Lower lobe of right lung (tissue), 2 donors: Measurements from ENCODE around the gene UBE2R2. TPM values are rescaled to one million over a fixed set of nuclear protein-coding genes. Genes with fewer than 3 reads are reported as not detected.
"Not testable (repeated sequence)": the region's sequence is repeated elsewhere in the genome, so short reads cannot be mapped to it uniquely, and the experiment has no call there.

ENCODE experiments used
- ATAC-seq, 2 donors: fragments of 200-7000 bp; cut with Tn5 transposase; one replicate each; pipeline ENCODE4 v1.9.1; 2020 to 2022; ENCODE audit warnings: mild to moderate bottlenecking in 2 of 2, moderate library complexity in 2 of 2
- DNase-seq: peaks from one replicate; pipeline ENCODE4 v3.0.0-alpha.2; 2020
- H3K27ac ChIP-seq: fragments of 200-600 bp; one replicate; pipeline ENCODE4 v1.8.0; 2022
- H3K27me3 ChIP-seq: fragments of 200-600 bp; one replicate; pipeline ENCODE4 v1.8.0; 2022; ENCODE audit warnings: low read depth
- H3K36me3 ChIP-seq: fragments of 200-600 bp; one replicate; pipeline ENCODE4 v1.8.0; 2022; ENCODE audit warnings: mild to moderate bottlenecking
- H3K4me1 ChIP-seq: fragments of 200-600 bp; one replicate; pipeline ENCODE4 v1.8.0; 2022
- H3K4me3 ChIP-seq: fragments of 200-600 bp; one replicate; pipeline ENCODE4 v1.8.0; 2022; ENCODE audit warnings: mild to moderate bottlenecking
- H3K9me3 ChIP-seq: fragments of 200-600 bp; one replicate; pipeline ENCODE4 v1.8.0; 2022
- CTCF ChIP-seq: fragments of 200-600 bp; IDR thresholded peaks from one replicate; pipeline ENCODE4 v1.8.0; 2022; ENCODE audit warnings: antibody characterized with exemption, mild to moderate bottlenecking
- intact Hi-C: fragments of 100-400 bp; cut with DNase I; formaldehyde crosslinking; loops from one replicate; pipeline ENCODE4 v1.11.0; 2022
- total RNA-seq: library from RNA; stranded (reverse); fragmentation: NEBNext Ultra II Directional; extraction: Animal tissue kit (Norgen Biotek cat#: 25700); gene quantifications from one replicate; pipeline ENCODE4 v1.2.1, GENCODE V29; 2021
- donor health status: DM: no; HTN: yes; CAD: no; lungs with severe emphysema.

The UBE2R2 gene
- total RNA-seq, 1 donor from 2014 or later = 39.8 TPM

DNA sequence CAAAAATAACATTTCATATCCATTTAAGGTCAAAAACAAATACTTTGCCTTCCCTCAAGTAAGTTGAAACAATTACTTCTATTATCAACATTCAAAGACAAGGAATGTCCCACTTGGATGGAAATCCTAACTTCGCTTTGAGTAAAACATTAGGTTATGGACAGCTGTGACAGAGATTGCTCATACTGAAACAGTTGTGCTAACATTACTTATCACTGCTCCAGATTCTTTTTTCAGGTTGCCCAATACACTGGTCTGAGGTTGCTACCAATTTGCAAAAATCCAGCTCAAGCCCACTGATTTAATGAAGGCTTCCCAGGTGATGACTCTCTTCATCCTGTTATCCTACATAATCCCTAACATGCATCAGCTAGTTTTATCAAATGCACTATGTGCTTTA is 133.4 kb downstream of the UBE2R2 start:
- no peaks in the 10 kb centered on the region for H3K27me3 ChIP-seq
- H3K4me3 ChIP-seq = no peak overlapping the region
- intact Hi-C loops = no loop called here
- H3K4me1 ChIP-seq = no peaks in the 10 kb centered on the region
- H3K36me3 ChIP-seq = peaks cover 74% of the 10 kb centered on the region
- H3K9me3 ChIP-seq = no peaks in the 10 kb centered on the region
- H3K27ac ChIP-seq = no peak overlapping the region
- TF ChIP-seq CTCF = no peak
- no peak for DNase-seq
- no peak for ATAC-seq

GRCh38 chr9:33952066-33952465 is 135.1 kb downstream of the UBE2R2 start:
- no peak overlapping the region for H3K27ac ChIP-seq
- ATAC-seq (no peak), DNase-seq (no peak)
- no peak overlapping the region for H3K4me3 ChIP-seq
- no peaks in the 10 kb centered on the region for H3K4me1 ChIP-seq
- no peaks in the 10 kb centered on the region for H3K27me3 ChIP-seq
- intact Hi-C loops = no loop called here
- no peak for TF ChIP-seq CTCF
- H3K9me3 ChIP-seq = no peaks in the 10 kb centered on the region
- peaks cover 74% of the 10 kb centered on the region for H3K36me3 ChIP-seq

GRCh38 chr9:33956544-33956943 is 139.6 kb downstream of the UBE2R2 start:
- no peaks in the 10 kb centered on the region for H3K27me3 ChIP-seq
- no peak for TF ChIP-seq CTCF
- ATAC-seq (no peak), DNase-seq (no peak)
- no peaks in the 10 kb centered on the region for H3K9me3 ChIP-seq
- no peaks in the 10 kb centered on the region for H3K4me1 ChIP-seq
- H3K36me3 ChIP-seq = peaks cover 74% of the 10 kb centered on the region
- H3K27ac ChIP-seq = no peak overlapping the region
- intact Hi-C loops = no loop called here
- H3K4me3 ChIP-seq = no peak overlapping the region

DNA sequence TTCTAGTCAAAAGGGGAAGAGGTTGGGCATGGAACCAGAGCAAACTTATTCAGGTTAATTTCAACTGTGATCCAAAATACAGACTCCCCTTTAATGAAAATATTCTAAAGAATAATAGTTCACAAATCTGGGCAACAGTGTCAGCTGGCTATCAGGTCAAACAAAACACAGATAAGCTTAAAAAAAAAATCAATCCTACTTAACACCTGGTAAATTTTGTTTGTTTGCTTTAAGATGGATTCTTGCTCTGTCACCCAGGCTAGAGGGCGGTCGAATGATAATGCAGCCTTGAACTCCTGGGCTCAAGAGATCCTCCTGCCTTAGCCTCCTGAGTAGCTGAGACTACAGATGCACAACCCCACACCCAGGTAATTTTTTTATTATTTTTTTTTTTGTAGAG is 142.8 kb downstream of the UBE2R2 start:
- TF ChIP-seq CTCF = no peak
- peaks cover 57% of the 10 kb centered on the region for H3K36me3 ChIP-seq
- no peaks in the 10 kb centered on the region for H3K9me3 ChIP-seq
- no peaks in the 10 kb centered on the region for H3K4me1 ChIP-seq
- DNase-seq (no peak), ATAC-seq (no peak)
- no peak overlapping the region for H3K4me3 ChIP-seq
- intact Hi-C loops = no loop called here
- H3K27me3 ChIP-seq = no peaks in the 10 kb centered on the region
- no peak overlapping the region for H3K27ac ChIP-seq

DNA sequence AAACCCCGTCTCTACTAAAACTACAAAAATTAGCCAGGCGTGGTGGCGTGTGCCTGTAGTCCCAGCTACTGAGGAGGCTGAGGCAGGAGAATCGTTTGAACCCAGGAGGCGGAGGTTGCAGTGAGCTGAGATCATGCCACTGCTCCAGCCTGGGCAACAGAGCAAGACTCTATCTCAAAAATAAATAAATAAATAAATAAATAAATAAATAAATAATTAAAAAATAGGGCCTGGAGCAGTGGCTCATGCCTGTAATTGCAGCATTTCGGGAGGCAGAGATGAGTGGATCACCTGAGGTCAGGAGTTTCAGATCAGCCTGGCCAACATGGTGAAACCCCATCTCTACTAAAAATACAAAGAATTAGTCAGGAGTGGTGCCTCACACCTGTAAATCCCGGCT is 145.5 kb downstream of the UBE2R2 start:
- intact Hi-C loops, H3K27me3 ChIP-seq, H3K27ac ChIP-seq: not testable (repeated sequence)

GRCh38 chr9:33964086-33964768 is 147.3 kb downstream of the UBE2R2 start:
- no peak for TF ChIP-seq CTCF
- peaks cover 38% of the 10 kb centered on the region for H3K36me3 ChIP-seq
- no peak overlapping the region for H3K4me3 ChIP-seq
- intact Hi-C loops = no loop called here
- H3K27me3 ChIP-seq = no peaks in the 10 kb centered on the region
- H3K4me1 ChIP-seq = no peaks in the 10 kb centered on the region
- no peak overlapping the region for H3K27ac ChIP-seq
- no peaks in the 10 kb centered on the region for H3K9me3 ChIP-seq
- DNase-seq (no peak), ATAC-seq (no peak)

More for the DNA sequence above, 145.5 kb downstream of the UBE2R2 start:
- not testable (repeated sequence) for H3K4me1 ChIP-seq, H3K4me3 ChIP-seq, H3K9me3 ChIP-seq, DNase-seq, ATAC-seq
- H3K36me3 ChIP-seq = peaks cover 39% of the 10 kb centered on the region

Other genes starting within 250 kb of the UBE2R2 start
- gene PRSS3, start 21.6 kb upstream of the UBE2R2 start, total RNA-seq = 0.65 TPM
- gene UBAP2, start 231.7 kb downstream of the UBE2R2 start, total RNA-seq = 33.3 TPM